GM21737 (cell line): ENCODE measurements around the gene APOBEC3A.
A peak's percentile ranks its signal among the peaks of the same experiment; 100 is the strongest.

ENCODE experiments used
- ATAC-seq: cut with Tn5 transposase; IDR thresholded peaks from one replicate; pipeline ENCODE4 v1.9.1; 2021; ENCODE audit warnings: mild to moderate bottlenecking, moderate library complexity; ENCODE audit not compliant: unreplicated experiment

APOBEC3A gene

GRCh38 chr22:38957046-38957770 is at the start of gene APOBEC3A:
Gene APOBEC3A, plus strand, starts transcription at chr22:38957609. Its CDS starts 83 bp downstream, at chr22:38957692.
- no peak for ATAC-seq

- ATAC-seq: no peak
These were observed 49.6 kb upstream of the APOBEC3A start for GRCh38 chr22:38907767-38908166.

GRCh38 chr22:38911434-38911833 is 46.0 kb upstream of the APOBEC3A start:
- no peak for ATAC-seq

GRCh38 chr22:38919631-38920190 is 37.7 kb upstream of the APOBEC3A start:
- no peak for ATAC-seq

GRCh38 chr22:38921120-38921519 is 36.3 kb upstream of the APOBEC3A start:
- ATAC-seq: no peak

GRCh38 chr22:38921806-38922205 is 35.6 kb upstream of the APOBEC3A start:
- no peak for ATAC-seq

- ATAC-seq: no peak
These were observed 33.7 kb upstream of the APOBEC3A start for GRCh38 chr22:38923463-38924346.

GRCh38 chr22:38924347-38924952 is 33.0 kb upstream of the APOBEC3A start:
- no peak for ATAC-seq

- no peak for ATAC-seq
These were observed 31.8 kb upstream of the APOBEC3A start for GRCh38 chr22:38925571-38926041.

GRCh38 chr22:38927033-38927781 is 30.2 kb upstream of the APOBEC3A start:
- no peak for ATAC-seq

GRCh38 chr22:38930512-38930911 is 26.9 kb upstream of the APOBEC3A start:
- no peak for ATAC-seq

GRCh38 chr22:38935023-38935422 is 22.4 kb upstream of the APOBEC3A start:
- no peak for ATAC-seq

- no peak for ATAC-seq
These were observed 21.8 kb upstream of the APOBEC3A start for GRCh38 chr22:38935616-38936015.

GRCh38 chr22:38936562-38936961 is 20.8 kb upstream of the APOBEC3A start:
- ATAC-seq: no peak

GRCh38 chr22:38937036-38937435 is 20.4 kb upstream of the APOBEC3A start:
- ATAC-seq: no peak

- ATAC-seq: no peak
These were observed 19.9 kb upstream of the APOBEC3A start for GRCh38 chr22:38937541-38937940.

GRCh38 chr22:38938221-38938620 is 19.2 kb upstream of the APOBEC3A start:
- no peak for ATAC-seq

GRCh38 chr22:38938925-38939324 is 18.5 kb upstream of the APOBEC3A start:
- no peak for ATAC-seq

- ATAC-seq: no peak
These were observed 16.5 kb upstream of the APOBEC3A start for GRCh38 chr22:38940811-38941384.

GRCh38 chr22:38941488-38941987 is 15.9 kb upstream of the APOBEC3A start:
- ATAC-seq: peak; percentile 78
